Mesothelial cell of epicardium (in vitro differentiated cells): ENCODE measurements around the gene PRLR. TPM values are rescaled to one million over a fixed set of nuclear protein-coding genes. Genes with fewer than 3 reads are reported as not detected.

Experiments used
- DNase-seq, 2 experiments: peaks; one replicate each; pipeline ENCODE4 v3.0.0; 2021; ENCODE audit warnings: low spot score in 2 of 2; ENCODE audit not compliant: unreplicated experiment in 2 of 2
- H3K27ac Mint-ChIP-seq: 2 replicates; pipeline ENCODE4 v1.8.0; 2021; ENCODE audit warnings: mixed read lengths
- H3K27me3 Mint-ChIP-seq: 2 replicates; pipeline ENCODE4 v1.8.0; 2021; ENCODE audit warnings: low read depth, mixed read lengths
- H3K36me3 Mint-ChIP-seq: 2 replicates; pipeline ENCODE4 v1.8.0; 2021; ENCODE audit warnings: mixed read lengths
- H3K4me1 Mint-ChIP-seq: 2 replicates; pipeline ENCODE4 v1.8.0; 2021; ENCODE audit warnings: mixed read lengths
- H3K4me3 Mint-ChIP-seq: 2 replicates; pipeline ENCODE4 v1.8.0; 2021; ENCODE audit warnings: mild to moderate bottlenecking, moderate library complexity, mixed read lengths
- H3K9me3 Mint-ChIP-seq: 2 replicates; pipeline ENCODE4 v1.8.0; 2021; ENCODE audit warnings: mixed read lengths
- total RNA-seq: library from RNA; stranded (reverse); gene quantifications from 3 replicates; pipeline ENCODE4 v1.2.1, GENCODE V29; 2021
- TF ChIP-seq, protein P1 (sequence below): fragments of 200-600 bp; sonication (generic); IDR thresholded peaks from one replicate; pipeline ENCODE4 v1.5.0; 2021; ENCODE audit warnings: antibody characterized with exemption; ENCODE audit not compliant: unreplicated experiment

PRLR gene
- total RNA-seq, 1 donor from 2014 or later, result 1.2 TPM

DNA sequence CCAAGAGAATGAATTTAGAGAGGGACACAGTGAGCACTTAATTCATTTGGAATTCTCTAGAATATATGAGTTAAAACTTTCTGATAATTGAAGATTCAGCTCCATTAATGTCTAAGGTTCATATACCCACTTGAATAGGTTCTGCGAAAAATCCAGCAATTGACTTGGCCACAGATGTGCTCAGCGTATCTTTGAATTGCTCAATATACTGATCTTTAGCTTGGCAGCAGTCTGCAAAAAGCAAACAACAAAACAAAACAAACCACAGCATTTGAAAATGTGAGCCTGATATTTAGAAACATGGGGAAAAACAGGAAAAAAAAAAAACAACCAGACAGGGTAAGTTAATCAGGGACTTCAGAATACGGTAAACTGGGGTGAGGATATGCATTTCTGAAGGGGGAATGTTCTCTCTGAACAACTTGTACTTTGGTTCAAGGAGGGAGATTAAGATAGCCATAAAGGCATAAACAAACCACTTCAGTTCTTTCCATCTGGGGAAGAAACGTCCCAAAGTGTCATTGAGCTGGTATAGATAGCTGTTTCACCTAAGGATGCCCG lies 203.9 kb downstream of the PRLR start:
- peaks cover 3% of the 10 kb centered on the region for H3K4me1 Mint-ChIP-seq
- TF ChIP-seq, protein P1, sequence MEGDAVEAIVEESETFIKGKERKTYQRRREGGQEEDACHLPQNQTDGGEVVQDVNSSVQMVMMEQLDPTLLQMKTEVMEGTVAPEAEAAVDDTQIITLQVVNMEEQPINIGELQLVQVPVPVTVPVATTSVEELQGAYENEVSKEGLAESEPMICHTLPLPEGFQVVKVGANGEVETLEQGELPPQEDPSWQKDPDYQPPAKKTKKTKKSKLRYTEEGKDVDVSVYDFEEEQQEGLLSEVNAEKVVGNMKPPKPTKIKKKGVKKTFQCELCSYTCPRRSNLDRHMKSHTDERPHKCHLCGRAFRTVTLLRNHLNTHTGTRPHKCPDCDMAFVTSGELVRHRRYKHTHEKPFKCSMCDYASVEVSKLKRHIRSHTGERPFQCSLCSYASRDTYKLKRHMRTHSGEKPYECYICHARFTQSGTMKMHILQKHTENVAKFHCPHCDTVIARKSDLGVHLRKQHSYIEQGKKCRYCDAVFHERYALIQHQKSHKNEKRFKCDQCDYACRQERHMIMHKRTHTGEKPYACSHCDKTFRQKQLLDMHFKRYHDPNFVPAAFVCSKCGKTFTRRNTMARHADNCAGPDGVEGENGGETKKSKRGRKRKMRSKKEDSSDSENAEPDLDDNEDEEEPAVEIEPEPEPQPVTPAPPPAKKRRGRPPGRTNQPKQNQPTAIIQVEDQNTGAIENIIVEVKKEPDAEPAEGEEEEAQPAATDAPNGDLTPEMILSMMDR, result no peak

DNA sequence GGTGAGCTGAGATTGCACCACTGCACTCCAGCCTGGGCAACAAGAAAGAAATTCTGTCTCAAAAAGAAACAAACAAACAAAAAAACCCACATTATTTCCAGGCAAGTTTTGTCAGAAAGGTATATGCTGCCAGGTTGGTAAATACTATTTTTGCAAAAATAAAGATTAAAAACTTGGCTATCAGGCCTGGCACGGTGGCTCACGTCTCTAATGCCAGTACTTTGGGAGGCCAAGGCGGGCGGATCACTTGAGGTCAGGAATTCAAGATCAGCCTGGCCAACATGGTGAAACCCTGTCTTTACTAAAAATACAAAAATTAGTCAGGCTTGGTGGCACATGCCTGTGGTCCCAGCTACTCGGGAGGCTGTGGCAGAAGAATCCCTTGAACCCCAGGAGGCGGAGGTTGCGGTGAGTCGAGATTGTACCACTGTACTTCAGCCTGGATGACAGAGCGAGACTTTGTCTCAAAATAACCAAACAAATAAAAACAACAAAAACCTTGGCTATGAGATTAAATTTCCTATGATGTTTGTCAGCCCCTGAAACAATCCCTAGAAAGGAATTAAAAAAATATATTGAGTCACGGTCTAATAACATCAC lies 205.3 kb downstream of the PRLR start:
- H3K9me3 Mint-ChIP-seq, result no peaks in the 10 kb centered on the region
- H3K27me3 Mint-ChIP-seq, result peaks cover 5% of the 10 kb centered on the region
- no peak overlapping the region for H3K27ac Mint-ChIP-seq
- no peaks in the 10 kb centered on the region for H3K36me3 Mint-ChIP-seq
- DNase-seq, result no peak
- no peak overlapping the region for H3K4me3 Mint-ChIP-seq
- no peaks in the 10 kb centered on the region for H3K4me1 Mint-ChIP-seq
- TF ChIP-seq, protein P1, result no peak

More for the DNA sequence above, 203.9 kb downstream of the PRLR start:
- no peak overlapping the region for H3K27ac Mint-ChIP-seq
- no peaks in the 10 kb centered on the region for H3K36me3 Mint-ChIP-seq
- no peaks in the 10 kb centered on the region for H3K9me3 Mint-ChIP-seq
- no peak overlapping the region for H3K4me3 Mint-ChIP-seq
- H3K27me3 Mint-ChIP-seq, result peaks cover 5% of the 10 kb centered on the region
- DNase-seq, result no peak

DNA sequence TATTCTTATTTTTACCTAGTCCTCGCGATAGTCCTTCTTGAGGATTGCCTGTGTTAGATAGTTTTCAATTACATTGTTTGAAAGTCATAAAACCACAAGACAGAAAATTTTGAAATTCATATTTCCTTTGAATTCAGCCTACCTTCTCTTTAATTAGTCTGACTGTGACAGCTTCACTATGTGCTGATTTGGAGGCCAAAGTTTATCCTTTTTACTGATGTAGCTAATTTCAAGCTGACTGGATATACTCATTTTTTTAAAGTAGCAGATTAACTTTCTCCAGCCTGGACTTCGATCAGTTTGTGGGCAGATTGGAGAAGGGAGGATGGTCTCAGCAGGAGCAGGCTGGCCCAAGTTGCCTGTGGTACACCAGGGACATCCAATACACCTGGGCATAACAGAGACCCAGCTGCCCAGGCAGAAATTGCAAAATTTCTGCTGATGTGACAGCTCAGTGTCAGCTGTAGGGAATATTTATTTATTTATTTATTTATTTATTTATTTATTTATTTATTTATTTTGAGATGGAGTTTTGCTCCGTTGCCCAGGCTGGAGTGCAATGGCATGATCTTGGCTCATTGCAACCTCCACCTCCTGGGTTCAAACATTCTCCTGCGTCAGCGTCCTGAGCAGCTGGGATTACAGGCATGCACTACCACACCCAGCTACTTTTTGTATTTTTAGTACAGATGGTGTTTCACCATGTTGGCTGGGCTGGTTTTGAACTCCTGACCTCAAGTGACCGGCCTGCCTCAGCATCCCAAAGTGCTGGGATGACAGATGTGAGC lies 206.7 kb downstream of the PRLR start:
- no peak for DNase-seq
- H3K4me3 Mint-ChIP-seq, result no peak overlapping the region
- peaks cover 5% of the 10 kb centered on the region for H3K27me3 Mint-ChIP-seq
- H3K27ac Mint-ChIP-seq, result no peak overlapping the region
- no peaks in the 10 kb centered on the region for H3K9me3 Mint-ChIP-seq
- H3K36me3 Mint-ChIP-seq, result no peaks in the 10 kb centered on the region
- H3K4me1 Mint-ChIP-seq, result no peaks in the 10 kb centered on the region
- TF ChIP-seq, protein P1, result no peak

DNA sequence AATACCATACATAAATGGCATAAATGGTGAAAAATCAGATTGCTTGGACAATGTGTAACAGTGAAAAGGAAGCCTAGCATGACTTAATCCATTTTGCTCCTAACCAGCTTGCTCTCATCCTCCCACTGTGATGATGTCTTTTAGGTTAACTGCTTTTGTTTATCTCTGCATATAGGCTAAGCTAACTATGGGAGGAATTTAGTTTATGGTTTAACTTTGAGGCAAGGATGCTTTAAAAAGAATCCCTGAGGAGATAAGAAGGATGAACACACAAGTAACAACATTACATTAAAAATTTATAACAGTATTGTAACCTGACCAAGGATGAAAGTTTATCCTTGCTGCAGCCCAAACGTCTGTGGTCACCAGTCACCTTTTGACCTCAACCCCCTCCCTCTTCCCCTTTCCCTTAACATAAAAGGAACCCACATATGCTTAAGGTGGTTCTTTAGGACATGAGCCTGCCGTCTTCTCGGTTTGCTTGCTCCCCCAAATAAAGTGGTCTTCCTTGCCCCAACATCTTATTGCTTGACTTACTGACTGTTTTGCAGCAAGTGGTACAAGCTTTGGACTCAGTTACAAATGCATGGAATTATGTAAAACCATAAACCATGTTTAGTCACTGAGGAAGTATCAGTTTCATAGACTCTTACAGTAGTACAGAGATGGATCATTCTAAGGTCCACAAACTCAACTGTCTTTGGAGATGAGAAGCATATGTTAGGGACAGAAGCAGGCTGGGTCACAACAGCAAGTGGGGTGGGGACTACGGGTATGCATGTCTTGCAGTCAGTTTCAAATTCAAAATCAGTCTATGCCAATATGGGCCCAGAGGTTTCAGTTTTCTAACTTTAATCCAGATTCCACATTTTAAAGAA lies 213.9 kb downstream of the PRLR start:
- peaks cover 10% of the 10 kb centered on the region for H3K4me1 Mint-ChIP-seq
- peaks cover 7% of the 10 kb centered on the region for H3K9me3 Mint-ChIP-seq
- H3K27me3 Mint-ChIP-seq, result no peaks in the 10 kb centered on the region
- TF ChIP-seq, protein P1, result no peak
- no peaks in the 10 kb centered on the region for H3K36me3 Mint-ChIP-seq
- H3K4me3 Mint-ChIP-seq, result no peak overlapping the region
- H3K27ac Mint-ChIP-seq, result no peak overlapping the region
- DNase-seq, result no peak

GRCh38 chr5:35015063-35015462 lies 215.2 kb downstream of the PRLR start:
- no peaks in the 10 kb centered on the region for H3K27me3 Mint-ChIP-seq
- H3K4me1 Mint-ChIP-seq, result peaks cover 11% of the 10 kb centered on the region
- peaks cover 7% of the 10 kb centered on the region for H3K9me3 Mint-ChIP-seq
- TF ChIP-seq, protein P1, result no peak
- no peak for DNase-seq
- no peaks in the 10 kb centered on the region for H3K36me3 Mint-ChIP-seq
- no peak overlapping the region for H3K27ac Mint-ChIP-seq
- no peak overlapping the region for H3K4me3 Mint-ChIP-seq
